Mesendoderm (in vitro differentiated cells): ENCODE data around the gene DNAH3.

ENCODE experiments used
- DNase-seq: peaks from one replicate; pipeline ENCODE4 v3.0.0; 2013
- H2AK5ac ChIP-seq: 2 replicates; pipeline ENCODE4 v1.6.1; 2013; ENCODE audit warnings: low read length, inconsistent platforms
- H2BK120ac ChIP-seq: 2 replicates; pipeline ENCODE4 v1.6.1; 2013; ENCODE audit warnings: low read depth, mild to moderate bottlenecking, low read length, moderate library complexity, mixed read lengths
- H2BK15ac ChIP-seq: replicated peaks from 2 replicates; pipeline ENCODE4 v1.6.1; 2013; ENCODE audit warnings: low read depth, mild to moderate bottlenecking, moderate library complexity
- H2BK5ac ChIP-seq: 2 replicates; pipeline ENCODE4 v1.6.1; 2013; ENCODE audit warnings: low read length, inconsistent platforms
- H3K18ac ChIP-seq: 2 replicates; pipeline ENCODE4 v1.6.1; 2013; ENCODE audit warnings: mild to moderate bottlenecking, low read length, mixed read lengths
- H3K23ac ChIP-seq: one replicate; pipeline ENCODE4 v1.6.1; 2013; ENCODE audit warnings: low read length
- H3K27ac ChIP-seq: 2 replicates; pipeline ENCODE4 v1.5.1; 2013; ENCODE audit warnings: low read depth, mild to moderate bottlenecking, inconsistent platforms, low read length, moderate library complexity
- H3K27me3 ChIP-seq: 2 replicates; pipeline ENCODE4 v1.6.1; 2013; ENCODE audit warnings: low read length, control low read depth, mild to moderate bottlenecking, inconsistent platforms; ENCODE audit not compliant: insufficient read depth, poor library complexity
- H3K36me3 ChIP-seq: 2 replicates; pipeline ENCODE4 v1.6.1; 2013; ENCODE audit warnings: low read length, inconsistent platforms; ENCODE audit not compliant: control insufficient read depth, insufficient read depth
- H3K4ac ChIP-seq: one replicate; pipeline ENCODE4 v1.6.1; 2013; ENCODE audit warnings: low read depth, mild to moderate bottlenecking, low read length, moderate library complexity
- H3K4me1 ChIP-seq: 2 replicates; pipeline ENCODE4 v1.6.1; 2013; ENCODE audit warnings: low read depth, low read length, inconsistent platforms; ENCODE audit not compliant: control insufficient read depth
- H3K4me2 ChIP-seq: 2 replicates; pipeline ENCODE4 v1.6.1; 2013; ENCODE audit warnings: low read length
- H3K4me3 ChIP-seq: 2 replicates; pipeline ENCODE4 v1.5.1; 2013; ENCODE audit warnings: mild to moderate bottlenecking, low read length
- H3K56ac ChIP-seq: one replicate; pipeline ENCODE4 v1.6.1; 2013; ENCODE audit warnings: low read length
- H3K79me1 ChIP-seq: 2 replicates; pipeline ENCODE4 v1.6.1; 2013; ENCODE audit warnings: low read length, inconsistent platforms
- H3K79me2 ChIP-seq: 2 replicates; pipeline ENCODE4 v1.6.1; 2013; ENCODE audit warnings: mild to moderate bottlenecking, low read length; ENCODE audit not compliant: control insufficient read depth, insufficient read depth
- H3K9ac ChIP-seq: 2 replicates; pipeline ENCODE4 v1.6.1; 2013; ENCODE audit warnings: low read length, inconsistent platforms
- H4K5ac ChIP-seq: one replicate; pipeline ENCODE4 v1.6.1; 2013; ENCODE audit warnings: low read length
- H4K8ac ChIP-seq: one replicate; pipeline ENCODE4 v1.6.1; 2013; ENCODE audit warnings: low read depth, mild to moderate bottlenecking, control low read depth, low read length, moderate library complexity
- WGBS: extraction: QIAGEN DNeasy Blood & Tissue Kit; methylation state at CpG from one replicate; pipeline ENCODE4 v1.1.7; 2013; ENCODE audit warnings: low lambda C conversion rate, missing lambda C conversion rate; ENCODE audit not compliant: insufficient coverage; ENCODE audit errors: extremely low coverage; 5-methylcytosine and 5-hydroxymethylcytosine counted together

The DNAH3 gene

GRCh38 chr16:21130811-21131210, 19.8 kb downstream of the DNAH3 start:
- Histone ChIP-seq H3K36me3 (no peaks in the 10 kb centered on the region), H4K5ac (no peak overlapping the region)
- no CpG with 5 or more reads among the region's 3 CpGs for WGBS

DNA sequence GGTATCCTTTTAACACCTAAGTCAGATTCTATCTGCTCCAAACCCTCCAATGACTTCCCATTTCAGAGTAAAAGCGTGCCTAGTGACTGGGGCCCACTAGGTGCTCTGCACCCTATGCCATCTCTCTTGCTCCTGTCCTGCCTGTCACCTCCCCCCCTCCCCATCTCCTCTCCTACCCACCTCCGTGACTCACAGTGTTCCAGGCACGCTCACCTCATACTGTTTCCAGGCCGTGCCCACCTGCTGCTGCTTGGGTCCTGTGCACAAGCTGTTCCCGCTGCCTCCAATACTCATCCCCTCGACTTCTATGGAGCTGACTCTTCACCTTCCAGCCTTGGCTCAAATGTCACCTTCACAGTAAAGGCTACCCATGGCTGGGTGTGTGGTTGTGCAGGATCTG, 21.7 kb downstream of the DNAH3 start:
- no peak overlapping the region for H4K5ac ChIP-seq
- no peak overlapping the region for H2BK5ac ChIP-seq
- no peak overlapping the region for H3K4me2 ChIP-seq
- H3K4me1 ChIP-seq = no peaks in the 10 kb centered on the region
- H3K18ac ChIP-seq = no peak overlapping the region
- H3K9ac ChIP-seq = no peak overlapping the region
- H3K79me2 ChIP-seq = no peaks in the 10 kb centered on the region
- no peak overlapping the region for H3K56ac ChIP-seq
- H3K36me3 ChIP-seq = no peaks in the 10 kb centered on the region
- H3K79me1 ChIP-seq = no peaks in the 10 kb centered on the region
- no peak for DNase-seq
- no peak overlapping the region for H2BK15ac ChIP-seq
- H3K23ac ChIP-seq = no peak overlapping the region
- no peak overlapping the region for H2BK120ac ChIP-seq
- no peaks in the 10 kb centered on the region for H3K27me3 ChIP-seq
- no peak overlapping the region for H4K8ac ChIP-seq
- no peak overlapping the region for H3K4ac ChIP-seq
- H3K4me3 ChIP-seq = no peak overlapping the region
- no CpG with 5 or more reads among the region's 6 CpGs for WGBS
- no peak overlapping the region for H3K27ac ChIP-seq
- H2AK5ac ChIP-seq = no peak overlapping the region

More at GRCh38 chr16:21130811-21131210, 19.8 kb downstream of the DNAH3 start:
- Histone ChIP-seq H3K79me2 (no peaks in the 10 kb centered on the region), H3K4me2 (no peak overlapping the region), H3K27ac (no peak overlapping the region), H2BK120ac (no peak overlapping the region), H2AK5ac (no peak overlapping the region), H3K18ac (no peak overlapping the region), H2BK5ac (no peak overlapping the region), H2BK15ac (no peak overlapping the region), H3K27me3 (no peaks in the 10 kb centered on the region), H3K79me1 (no peaks in the 10 kb centered on the region), H3K4ac (no peak overlapping the region), H3K23ac (no peak overlapping the region), H4K8ac (no peak overlapping the region), H3K4me3 (no peak overlapping the region), H3K56ac (no peak overlapping the region), H3K9ac (no peak overlapping the region), H3K4me1 (no peaks in the 10 kb centered on the region)
- no peak for DNase-seq

GRCh38 chr16:21126518-21126917, 24.1 kb downstream of the DNAH3 start:
- H4K5ac ChIP-seq = no peak overlapping the region
- no peak overlapping the region for H2BK120ac ChIP-seq
- H3K27me3 ChIP-seq = no peaks in the 10 kb centered on the region
- no peak overlapping the region for H3K56ac ChIP-seq
- no peak overlapping the region for H2AK5ac ChIP-seq
- H3K23ac ChIP-seq = no peak overlapping the region
- no peak overlapping the region for H3K4me3 ChIP-seq
- no peak overlapping the region for H3K4me2 ChIP-seq
- no peak overlapping the region for H2BK5ac ChIP-seq
- H3K4me1 ChIP-seq = no peaks in the 10 kb centered on the region
- H4K8ac ChIP-seq = no peak overlapping the region
- WGBS = no CpG with 5 or more reads among the region's 7 CpGs
- H3K9ac ChIP-seq = no peak overlapping the region
- H2BK15ac ChIP-seq = no peak overlapping the region
- no peak overlapping the region for H3K18ac ChIP-seq
- no peaks in the 10 kb centered on the region for H3K79me1 ChIP-seq
- no peak for DNase-seq
- no peak overlapping the region for H3K27ac ChIP-seq
- no peaks in the 10 kb centered on the region for H3K79me2 ChIP-seq
- no peaks in the 10 kb centered on the region for H3K36me3 ChIP-seq
- no peak overlapping the region for H3K4ac ChIP-seq

DNA sequence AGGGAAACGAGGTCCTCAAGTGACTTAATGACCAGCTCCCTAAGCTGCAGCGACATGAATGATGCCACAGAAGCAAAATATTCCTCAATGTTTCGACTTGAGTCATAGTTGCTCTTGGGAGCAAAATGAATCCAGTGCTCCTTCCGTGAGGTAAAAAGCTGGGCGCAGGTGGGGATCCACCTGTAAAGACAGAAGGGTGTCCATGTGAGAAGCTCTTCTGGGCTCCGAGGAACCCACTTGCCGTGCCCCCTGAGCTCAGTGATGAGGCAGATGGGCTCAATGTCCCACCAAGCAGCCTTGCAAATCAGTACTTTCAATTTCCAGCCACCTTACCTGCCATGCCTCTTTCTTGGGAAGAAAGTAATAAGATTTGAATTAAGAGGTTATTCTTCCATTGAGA, 25.5 kb downstream of the DNAH3 start:
- Histone ChIP-seq H3K36me3 (no peaks in the 10 kb centered on the region), H3K4me3 (no peak overlapping the region), H3K27ac (no peak overlapping the region), H3K18ac (no peak overlapping the region), H4K8ac (no peak overlapping the region), H2BK5ac (no peak overlapping the region), H3K4ac (no peak overlapping the region), H2BK120ac (no peak overlapping the region), H3K56ac (no peak overlapping the region), H3K79me1 (no peaks in the 10 kb centered on the region), H3K79me2 (no peaks in the 10 kb centered on the region), H3K4me1 (no peaks in the 10 kb centered on the region), H3K4me2 (no peak overlapping the region), H3K23ac (no peak overlapping the region), H2BK15ac (no peak overlapping the region), H3K9ac (no peak overlapping the region), H2AK5ac (no peak overlapping the region), H4K5ac (no peak overlapping the region), H3K27me3 (no peaks in the 10 kb centered on the region)
- WGBS = no CpG with 5 or more reads among the region's 7 CpGs
- no peak for DNase-seq

GRCh38 chr16:21120976-21121520, 29.6 kb downstream of the DNAH3 start:
- Histone ChIP-seq H3K4me1 (no peaks in the 10 kb centered on the region), H3K79me2 (no peaks in the 10 kb centered on the region), H2BK15ac (no peak overlapping the region), H3K23ac (no peak overlapping the region), H3K18ac (no peak overlapping the region), H2BK120ac (no peak overlapping the region), H3K4me3 (no peak overlapping the region), H2BK5ac (no peak overlapping the region), H3K27me3 (no peaks in the 10 kb centered on the region), H3K36me3 (no peaks in the 10 kb centered on the region), H3K4ac (no peak overlapping the region), H2AK5ac (no peak overlapping the region), H3K9ac (no peak overlapping the region), H4K5ac (no peak overlapping the region), H3K56ac (no peak overlapping the region), H4K8ac (no peak overlapping the region), H3K27ac (no peak overlapping the region), H3K4me2 (no peak overlapping the region), H3K79me1 (no peaks in the 10 kb centered on the region)
- no CpG with 5 or more reads among the region's 2 CpGs for WGBS
- no peak for DNase-seq

DNA sequence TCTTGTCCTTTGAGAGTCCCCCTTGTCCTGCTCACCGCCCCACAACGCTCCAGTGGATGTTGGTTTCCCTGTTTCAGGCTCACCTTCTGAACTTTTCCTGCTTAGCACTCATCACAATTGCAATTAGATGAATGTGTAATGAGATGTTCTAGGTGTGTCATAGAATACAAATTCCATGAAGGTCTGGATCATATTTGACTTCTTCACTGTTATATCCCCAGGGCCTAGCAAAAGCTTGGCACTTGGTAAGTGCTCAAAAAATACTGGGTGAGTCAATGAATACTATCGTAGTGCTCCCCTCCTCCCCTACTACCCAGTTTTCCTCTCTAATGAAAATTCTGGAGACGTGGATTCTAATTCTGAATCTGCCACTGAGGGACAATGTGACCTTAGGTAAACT, 33.1 kb downstream of the DNAH3 start:
- no CpG with 5 or more reads among the region's 4 CpGs for WGBS
- Histone ChIP-seq H2BK5ac (no peak overlapping the region), H3K23ac (no peak overlapping the region), H3K9ac (no peak overlapping the region), H3K4me2 (no peak overlapping the region), H3K27ac (no peak overlapping the region), H2BK120ac (no peak overlapping the region), H3K79me1 (no peaks in the 10 kb centered on the region), H3K4ac (no peak overlapping the region), H2BK15ac (no peak overlapping the region), H3K4me3 (no peak overlapping the region), H3K4me1 (no peaks in the 10 kb centered on the region), H3K79me2 (no peaks in the 10 kb centered on the region), H3K36me3 (no peaks in the 10 kb centered on the region), H3K27me3 (no peaks in the 10 kb centered on the region), H3K18ac (no peak overlapping the region), H4K5ac (no peak overlapping the region), H3K56ac (no peak overlapping the region), H2AK5ac (no peak overlapping the region), H4K8ac (no peak overlapping the region)
- DNase-seq = no peak
